Measurements from ENCODE around the gene NUMA1. TPM values are rescaled to one million over a fixed set of nuclear protein-coding genes. Genes with fewer than 3 reads are reported as not detected.
A peak's percentile ranks its signal among the peaks of the same experiment; 100 is the strongest.

NUMA1 gene
- total and polyA plus RNA-seq, 9 of the 15 experiments (the other 6 are each of a cell fraction or from before 2014, with no cell fraction given), result 4.1 to 104 (median 51.2) TPM

GRCh38 chr11:72098741-72099140, 18.4 kb upstream of the NUMA1 start:
- no peak for TF ChIP-seq USF1 (CRISPR knock-in tag; IDR thresholded peaks at IDR 0.05)
- no peak for TF ChIP-seq NR2C2 (CRISPR knock-in tag; IDR thresholded peaks at IDR 0.05)
- no peak for TF ChIP-seq NR2C2 (tag; IDR thresholded peaks at IDR 0.05)
- no peak for TF ChIP-seq PHB (CRISPR knock-in tag; IDR thresholded peaks at IDR 0.05)
- TF ChIP-seq CXXC5 (CRISPR knock-in tag; IDR thresholded peaks at IDR 0.05), result no peak
- TF ChIP-seq ZKSCAN3 (CRISPR knock-in tag; IDR thresholded peaks at IDR 0.05), result no peak
- TF ChIP-seq, protein P1, sequence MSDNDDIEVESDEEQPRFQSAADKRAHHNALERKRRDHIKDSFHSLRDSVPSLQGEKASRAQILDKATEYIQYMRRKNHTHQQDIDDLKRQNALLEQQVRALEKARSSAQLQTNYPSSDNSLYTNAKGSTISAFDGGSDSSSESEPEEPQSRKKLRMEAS (CRISPR knock-in tag; IDR thresholded peaks at IDR 0.05), result 0 out of 2 replicates have a peak, but pooled peaks have one; percentile 9
- H2AFZ ChIP-seq (ENCODE audit: low read depth, low read length), result no peak overlapping the region
- no TSS peak for BruUV-seq (replicated peaks)
- 94% methylated on average over 3 of the region's 3 CpGs for WGBS (ENCODE audit: insufficient coverage, low coverage, missing lambda C conversion rate)
- ChIA-PET POLR2A (interaction anchor here (0.6 to 1.7 kb wide), 5 partner anchors 8 to 140 kb away, joined by 3 to 9 read pairs (median 3); no protein-coding TSS in a partner anchor), CTCF (ENCODE audit: low intra/inter-chr PET ratio) (no interaction called here)
- peaks cover 42% of the 10 kb centered on the region for H3K79me2 ChIP-seq (ENCODE audit: control insufficient read depth, insufficient read depth, low read length)
- peaks cover 10 to 32% of the 10 kb centered on the region in 2 experiments; a peak in 4 of 5 replicates for H3K4me1 ChIP-seq (replicated peaks in 1 of 2; ENCODE audit: control insufficient read depth in 2 of 2, insufficient read depth in 2 of 2, low read length in 2 of 2)
- peak overlapping the region in 1 of 2 experiments; percentile 46; a peak in 2 of 4 replicates for H3K9ac ChIP-seq (ENCODE audit: insufficient read depth in 1 of 2, low read depth in 2 of 2, low read length in 2 of 2)
- no peaks in the 10 kb centered on the region for H3K27me3 ChIP-seq (ENCODE audit: control insufficient read depth in 2 of 2, insufficient read depth in 2 of 2, low read length in 2 of 2)
- H4K20me1 ChIP-seq (replicated peaks; ENCODE audit: control insufficient read depth, insufficient read depth, low read length), result no peaks in the 10 kb centered on the region
- intact Hi-C loops (cut with micrococcal nuclease) (no loop called here), in situ Hi-C loops (cut with MboI) (no loop called here)
- no peak overlapping the region for H3K27ac ChIP-seq (ENCODE audit: extremely low read depth, low read depth, low read length)
- no peaks in the 10 kb centered on the region for H3K9me1 ChIP-seq (ENCODE audit: control insufficient read depth, insufficient read depth, low read length)
- H3K9me3 ChIP-seq (replicated peaks; ENCODE audit: control insufficient read depth, insufficient read depth, low read depth, low read length), result no peaks in the 10 kb centered on the region
- H3K4me3 ChIP-seq, result no peak overlapping the region
- H3K36me3 ChIP-seq (ENCODE audit: control insufficient read depth, insufficient read depth, low read length), result peaks cover 72% of the 10 kb centered on the region
- no peak overlapping the region for H3K4me2 ChIP-seq (ENCODE audit: insufficient read depth, low read length)
- no peak for DNase-seq (ENCODE audit: extremely low read depth in 1 of 4, low spot score in 3 of 4)
- no peak for FAIRE-seq
- ATAC-seq, result no peak

Data from K562 (cell line).